HFF-Myc (cell line): ENCODE measurements around the gene VSTM4.

Source experiments
- DNase-seq: peaks from one replicate; pipeline ENCODE4 v3.0.0-alpha.2; 2011; ENCODE audit warnings: low read depth; ENCODE audit errors: extremely low read depth
- H3K4me3 ChIP-seq: replicated peaks from 2 replicates; pipeline ENCODE4 v1.5.1; 2011; ENCODE audit warnings: low read depth, mild to moderate bottlenecking, control low read depth, low read length
- CTCF ChIP-seq: IDR thresholded peaks from 2 replicates; pipeline ENCODE4 v1.5.1; 2012; ENCODE audit warnings: mild to moderate bottlenecking, low read depth, low read length, control low read depth; ENCODE audit errors: missing control alignments

Gene VSTM4

GRCh38 chr10:48976196-48976595 lies 139.1 kb downstream of the VSTM4 start:
- DNase-seq: no peak
- TF ChIP-seq CTCF: peak; percentile 36
- no peak overlapping the region for H3K4me3 ChIP-seq

- no peak for TF ChIP-seq CTCF
- DNase-seq: no peak
- H3K4me3 ChIP-seq: no peak overlapping the region
Measured at GRCh38 chr10:48974510-48975156, 140.7 kb downstream of the VSTM4 start.

- H3K4me3 ChIP-seq: no peak overlapping the region
- no peak for TF ChIP-seq CTCF
- DNase-seq: no peak
Measured at GRCh38 chr10:48973065-48973464, 142.3 kb downstream of the VSTM4 start.

- TF ChIP-seq CTCF: no peak
- no peak for DNase-seq
- no peak overlapping the region for H3K4me3 ChIP-seq
Measured at GRCh38 chr10:48970654-48971053, 144.7 kb downstream of the VSTM4 start.

- no peak overlapping the region for H3K4me3 ChIP-seq
- no peak for DNase-seq
- no peak for TF ChIP-seq CTCF
Measured at GRCh38 chr10:48970046-48970445, 145.3 kb downstream of the VSTM4 start.

- no peak for TF ChIP-seq CTCF
- no peak overlapping the region for H3K4me3 ChIP-seq
- no peak for DNase-seq
Measured at GRCh38 chr10:48968036-48968435, 147.3 kb downstream of the VSTM4 start.

- TF ChIP-seq CTCF: no peak
- no peak for DNase-seq
Measured at GRCh38 chr10:48965460-48965859, 149.9 kb downstream of the VSTM4 start.

More at GRCh38 chr10:48965460-48965859, 149.9 kb downstream of the VSTM4 start:
- H3K4me3 ChIP-seq: no peak overlapping the region
